ENCODE results near the gene SSNA1.

- TF ChIP-seq CTCF (IDR thresholded peaks at IDR 0.05) (no peak), POLR2A (IDR thresholded peaks at IDR 0.05) (no peak)
These were observed 1.1 kb downstream of the SSNA1 start for GRCh38 chr9:137189297-137190295.
